CD14-positive monocyte (primary cell): ENCODE results near the gene PXMP4. TPM values are rescaled to one million over a fixed set of nuclear protein-coding genes. Genes with fewer than 3 reads are reported as not detected.
A peak's percentile ranks its signal among the peaks of the same experiment; 100 is the strongest.

Experiments used
- DNase-seq, 3 donors: peaks; one replicate each; pipeline ENCODE4 v3.0.0-alpha.2; 2011 to 2022
- H2AFZ ChIP-seq: 2 replicates; pipeline ENCODE4 v1.6.0; 2012; ENCODE audit warnings: mild to moderate bottlenecking, low read depth, low read length, inconsistent platforms; ENCODE audit not compliant: insufficient read depth, poor library complexity, severe bottlenecking
- H3K27ac ChIP-seq, 2 donors: 1 replicate in 1 of 2; 2 replicates in 1 of 2; pipeline ENCODE4 v1.5.1; 2012 to 2013; ENCODE audit warnings: low read length in 2 of 2, control low read depth in 1 of 2, inconsistent platforms in 1 of 2, low read depth in 1 of 2, mild to moderate bottlenecking in 1 of 2
- H3K27me3 ChIP-seq, 2 donors: one replicate each; pipeline versions ENCODE4 v1.6.0 to v1.6.1; 2011 to 2013; ENCODE audit warnings: low read length in 2 of 2; ENCODE audit not compliant: control insufficient read depth in 2 of 2, insufficient read depth in 2 of 2
- H3K36me3 ChIP-seq, 2 donors: replicated peaks in 1 of 2; 1 replicate in 1 of 2; 2 replicates in 1 of 2; pipeline versions ENCODE4 v1.5.1 to v1.6.1; 2012 to 2013; ENCODE audit warnings: low read length in 2 of 2, control low read depth in 1 of 2, inconsistent platforms in 1 of 2, mild to moderate bottlenecking in 1 of 2; ENCODE audit not compliant: insufficient read depth in 2 of 2, control insufficient read depth in 1 of 2
- H3K4me1 ChIP-seq, 2 donors: 1 replicate in 1 of 2; 2 replicates in 1 of 2; pipeline versions ENCODE4 v1.5.1 to v1.6.1; 2012 to 2013; ENCODE audit warnings: low read length in 2 of 2, control low read depth in 1 of 2, inconsistent platforms in 1 of 2, mild to moderate bottlenecking in 1 of 2, moderate library complexity in 1 of 2; ENCODE audit not compliant: insufficient read depth in 2 of 2, control insufficient read depth in 1 of 2
- H3K4me2 ChIP-seq: replicated peaks from 2 replicates; pipeline ENCODE3; 2012; ENCODE audit warnings: low read length, moderate library complexity, mild to moderate bottlenecking; ENCODE audit not compliant: poor library complexity, severe bottlenecking; ENCODE audit errors: extremely low read depth
- H3K4me3 ChIP-seq, 3 experiments: fragments of 200-600 bp in 1 of 3; sonication (generic) in 1 of 3; replicated peaks in 1 of 3; 1 replicate in 2 of 3; 2 replicates in 1 of 3; pipeline ENCODE4 v1.5.1; 2011 to 2013; ENCODE audit warnings: low read length in 3 of 3, mild to moderate bottlenecking in 3 of 3, control low read depth in 2 of 3, low read depth in 2 of 3, inconsistent platforms in 1 of 3, moderate library complexity in 1 of 3
- H3K79me2 ChIP-seq: 2 replicates; pipeline ENCODE4 v1.6.0; 2012; ENCODE audit warnings: mild to moderate bottlenecking, control low read depth, inconsistent platforms, low read length, moderate library complexity; ENCODE audit not compliant: insufficient read depth
- H3K9ac ChIP-seq: 2 replicates; pipeline ENCODE4 v1.6.0; 2017; ENCODE audit warnings: low read length, mild to moderate bottlenecking; ENCODE audit not compliant: insufficient read depth, poor library complexity, severe bottlenecking
- H3K9me3 ChIP-seq, 2 donors: replicated peaks in 1 of 2; 1 replicate in 1 of 2; 2 replicates in 1 of 2; pipeline versions ENCODE4 v1.5.1 to v1.6.1; 2012 to 2013; ENCODE audit warnings: low read length in 2 of 2, control low read depth in 1 of 2; ENCODE audit not compliant: control insufficient read depth in 1 of 2, insufficient read depth in 1 of 2
- H4K20me1 ChIP-seq: 2 replicates; pipeline ENCODE4 v1.6.0; 2012; ENCODE audit warnings: mild to moderate bottlenecking, low read length, control low read depth, moderate library complexity; ENCODE audit not compliant: insufficient read depth
- H3K27ac Mint-ChIP-seq, 7 donors: one replicate each; pipeline ENCODE4 v1.8.0; 2020; ENCODE audit warnings: mild to moderate bottlenecking in 7 of 7, mixed read lengths in 7 of 7, moderate library complexity in 6 of 7, inconsistent platforms in 2 of 7
- H3K27me3 Mint-ChIP-seq, 3 donors: one replicate each; pipeline ENCODE4 v1.8.0; 2021 to 2022; ENCODE audit warnings: low read depth in 3 of 3, mild to moderate bottlenecking in 3 of 3, mixed read lengths in 3 of 3, moderate library complexity in 3 of 3, inconsistent platforms in 1 of 3
- H3K36me3 Mint-ChIP-seq, 2 donors: one replicate each; pipeline ENCODE4 v1.8.0; 2020; ENCODE audit warnings: mixed read lengths in 2 of 2, inconsistent platforms in 1 of 2, mild to moderate bottlenecking in 1 of 2
- H3K4me1 Mint-ChIP-seq: one replicate; pipeline ENCODE4 v1.8.0; 2020; ENCODE audit warnings: mild to moderate bottlenecking, mixed read lengths
- H3K4me3 Mint-ChIP-seq, 2 donors: one replicate each; pipeline ENCODE4 v1.8.0; 2020; ENCODE audit warnings: mild to moderate bottlenecking in 2 of 2, mixed read lengths in 2 of 2, moderate library complexity in 1 of 2
- H3K9me3 Mint-ChIP-seq, 7 donors: one replicate each; pipeline ENCODE4 v1.8.0; 2020 to 2022; ENCODE audit warnings: mixed read lengths in 7 of 7, mild to moderate bottlenecking in 6 of 7, moderate library complexity in 6 of 7, inconsistent platforms in 2 of 7
- WGBS: methylation state at CpG from one replicate; pipeline ENCODE4 v1.1.5; 2013; ENCODE audit warnings: missing lambda C conversion rate; ENCODE audit not compliant: insufficient coverage; 5-methylcytosine and 5-hydroxymethylcytosine counted together
- intact Hi-C, 2 donors: fragments of 100-400 bp; cut with micrococcal nuclease; formaldehyde crosslinking; loops; one replicate each; pipeline versions ENCODE4 v1.15.0 to v1.15.1; 2023
- polyA plus RNA-seq, 3 donors: library from polyadenylated mRNA; depleted of rRNA in 1 of 3; unstranded in 2 of 3; stranded (reverse) in 1 of 3; fragments of 300-500 nt in 2 of 3; fragments of >200 nt in 1 of 3; fragmentation: Illumina TruSeq in 2 of 3; gene quantifications; 1 replicate in 2 of 3; 2 replicates in 1 of 3; pipeline ENCODE4 v1.2.3, GENCODE V29; 2012 to 2021
- TF ChIP-seq, protein P1 (sequence below): fragments of 200-600 bp; IDR thresholded peaks from one replicate; pipeline ENCODE4 v1.8.0; 2022; ENCODE audit warnings: antibody characterized with exemption, mild to moderate bottlenecking

PXMP4 gene
- polyA plus RNA-seq, 3 donors: 4.9 to 11.4 (median 9.0) TPM

DNA sequence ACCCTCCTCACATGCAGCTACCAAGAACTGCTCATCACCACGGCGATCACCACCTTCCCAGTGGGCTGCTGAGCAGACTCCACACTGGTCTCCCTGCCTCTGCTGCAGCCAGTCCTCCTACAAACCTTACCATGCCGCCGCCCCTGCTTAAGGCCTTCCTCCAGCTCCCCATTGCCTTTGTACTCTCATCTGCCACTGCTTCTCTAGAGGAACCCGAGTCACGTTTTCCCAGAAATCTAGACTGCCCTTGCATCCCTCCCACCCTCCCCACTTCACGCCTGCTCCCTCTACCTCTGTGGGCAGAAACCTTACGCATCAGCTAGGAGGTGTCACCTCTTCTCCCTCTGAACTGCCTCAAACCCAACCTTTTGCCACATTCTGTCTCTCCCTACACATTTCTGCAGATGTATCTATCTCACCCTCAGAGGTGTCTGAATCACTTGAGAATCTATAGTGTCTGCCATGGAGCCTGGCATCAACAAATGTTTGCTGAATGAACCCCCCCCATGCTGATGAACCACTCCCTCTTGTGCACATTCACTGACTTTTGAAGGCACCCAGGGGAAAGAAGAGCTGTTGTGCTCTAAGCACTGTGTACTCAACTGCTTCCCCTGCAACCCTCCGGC is 38.3 kb downstream of the PXMP4 start:
- no peak overlapping the region for H3K9ac ChIP-seq
- peaks cover 16 to 24% of the 10 kb centered on the region in 2 donors for H3K4me1 ChIP-seq
- Mint-ChIP-seq H3K27me3 (peaks cover 0 to 2% (median 0%) of the 10 kb centered on the region in 3 donors), H3K4me3 (no peak overlapping the region), H3K4me1 (peaks cover 20% of the 10 kb centered on the region), H3K36me3 (peaks cover 6 to 16% of the 10 kb centered on the region in 2 donors), H3K27ac (peak overlapping the region in 5 of 7 donors; percentile 33 to 73 (median 51)), H3K9me3 (no peaks in the 10 kb centered on the region)
- DNase-seq: no peak
- WGBS: 93% methylated on average over 8 of the region's 9 CpGs
- peaks cover 50% of the 10 kb centered on the region for H3K79me2 ChIP-seq
- no peaks in the 10 kb centered on the region for H3K36me3 ChIP-seq
- H3K4me3 ChIP-seq: no peak overlapping the region
- TF ChIP-seq, protein P1, sequence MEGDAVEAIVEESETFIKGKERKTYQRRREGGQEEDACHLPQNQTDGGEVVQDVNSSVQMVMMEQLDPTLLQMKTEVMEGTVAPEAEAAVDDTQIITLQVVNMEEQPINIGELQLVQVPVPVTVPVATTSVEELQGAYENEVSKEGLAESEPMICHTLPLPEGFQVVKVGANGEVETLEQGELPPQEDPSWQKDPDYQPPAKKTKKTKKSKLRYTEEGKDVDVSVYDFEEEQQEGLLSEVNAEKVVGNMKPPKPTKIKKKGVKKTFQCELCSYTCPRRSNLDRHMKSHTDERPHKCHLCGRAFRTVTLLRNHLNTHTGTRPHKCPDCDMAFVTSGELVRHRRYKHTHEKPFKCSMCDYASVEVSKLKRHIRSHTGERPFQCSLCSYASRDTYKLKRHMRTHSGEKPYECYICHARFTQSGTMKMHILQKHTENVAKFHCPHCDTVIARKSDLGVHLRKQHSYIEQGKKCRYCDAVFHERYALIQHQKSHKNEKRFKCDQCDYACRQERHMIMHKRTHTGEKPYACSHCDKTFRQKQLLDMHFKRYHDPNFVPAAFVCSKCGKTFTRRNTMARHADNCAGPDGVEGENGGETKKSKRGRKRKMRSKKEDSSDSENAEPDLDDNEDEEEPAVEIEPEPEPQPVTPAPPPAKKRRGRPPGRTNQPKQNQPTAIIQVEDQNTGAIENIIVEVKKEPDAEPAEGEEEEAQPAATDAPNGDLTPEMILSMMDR: no peak
- intact Hi-C loops: loop anchor here in 1 of 2 donors (10.0 kb wide), 1 partner anchor 53 kb away; the partner anchor contains the start of gene ZNF341
- H3K27ac ChIP-seq: no peak overlapping the region
- no peaks in the 10 kb centered on the region for H3K27me3 ChIP-seq
- H3K4me2 ChIP-seq: no peak overlapping the region
- H4K20me1 ChIP-seq: no peaks in the 10 kb centered on the region
- no peaks in the 10 kb centered on the region for H3K9me3 ChIP-seq
- H2AFZ ChIP-seq: no peak overlapping the region

DNA sequence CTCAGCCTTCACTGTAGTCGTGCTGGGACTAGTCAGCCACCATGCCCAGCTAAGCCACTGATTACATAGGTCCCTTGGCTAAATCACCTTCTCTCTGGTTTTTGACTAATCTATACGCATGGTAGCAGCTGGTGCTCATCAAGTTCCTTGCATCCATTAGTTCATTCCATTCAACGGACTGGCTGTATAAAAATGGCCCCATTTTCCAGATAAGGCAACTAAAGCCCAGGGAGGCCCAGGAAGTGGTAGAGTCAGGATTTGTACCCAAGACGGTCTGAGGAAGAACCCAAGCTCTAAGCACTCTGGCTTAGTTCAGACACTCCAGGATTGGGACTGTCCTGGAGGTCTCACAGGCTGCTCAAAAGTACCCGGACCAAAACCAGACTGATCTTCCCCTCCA is 38.8 kb downstream of the PXMP4 start:
- no peak overlapping the region for H3K4me3 ChIP-seq
- H2AFZ ChIP-seq: no peak overlapping the region
- H3K27me3 ChIP-seq: no peaks in the 10 kb centered on the region
- 93% methylated on average over 5 of the region's 5 CpGs for WGBS
- Mint-ChIP-seq H3K4me1 (peaks cover 17% of the 10 kb centered on the region), H3K36me3 (peaks cover 6 to 20% of the 10 kb centered on the region in 2 donors), H3K27ac (peak overlapping the region in 3 of 7 donors; percentile 35 to 56 (median 51)), H3K9me3 (no peaks in the 10 kb centered on the region), H3K27me3 (peaks cover 0 to 2% (median 0%) of the 10 kb centered on the region in 3 donors), H3K4me3 (no peak overlapping the region)
- H3K9ac ChIP-seq: no peak overlapping the region
- intact Hi-C loops: loop anchor here in 1 of 2 donors (10.0 kb wide), 1 partner anchor 54 kb away; the partner anchor contains the start of gene ZNF341
- H3K79me2 ChIP-seq: peaks cover 50% of the 10 kb centered on the region
- TF ChIP-seq, protein P1: no peak
- no peak overlapping the region for H3K27ac ChIP-seq
- no peaks in the 10 kb centered on the region for H3K36me3 ChIP-seq
- no peaks in the 10 kb centered on the region for H3K9me3 ChIP-seq
- no peaks in the 10 kb centered on the region for H4K20me1 ChIP-seq
- no peak overlapping the region for H3K4me2 ChIP-seq
- DNase-seq: no peak
- H3K4me1 ChIP-seq: peaks cover 12 to 19% of the 10 kb centered on the region in 2 donors
